IPS-20b (cell line): ENCODE data around the gene PNPO.
"Not testable (repeated sequence)": the region's sequence is repeated elsewhere in the genome, so short reads cannot be mapped to it uniquely, and the experiment has no call there.

ENCODE experiments used
- H3K27ac ChIP-seq: one replicate; pipeline ENCODE4 v1.5.1; 2013; ENCODE audit warnings: low read length
- H3K27me3 ChIP-seq: 2 replicates; pipeline ENCODE4 v1.6.1; 2013; ENCODE audit warnings: mild to moderate bottlenecking, low read length, inconsistent platforms; ENCODE audit not compliant: insufficient read depth
- H3K36me3 ChIP-seq: 2 replicates; pipeline ENCODE4 v1.6.1; 2013; ENCODE audit warnings: low read depth, mild to moderate bottlenecking, inconsistent platforms, low read length, moderate library complexity; ENCODE audit not compliant: insufficient read depth
- H3K4me1 ChIP-seq: 2 replicates; pipeline ENCODE4 v1.6.1; 2013; ENCODE audit warnings: mild to moderate bottlenecking, control low read depth, inconsistent platforms, low read length, moderate library complexity; ENCODE audit not compliant: insufficient read depth
- H3K4me3 ChIP-seq: 2 replicates; pipeline ENCODE4 v1.5.1; 2013; ENCODE audit warnings: mild to moderate bottlenecking, low read length, inconsistent platforms
- H3K9ac ChIP-seq: 2 replicates; pipeline ENCODE4 v1.6.1; 2013; ENCODE audit warnings: low read depth, mild to moderate bottlenecking, inconsistent platforms, low read length, moderate library complexity
- H3K9me3 ChIP-seq: 2 replicates; pipeline ENCODE4 v1.6.1; 2013; ENCODE audit warnings: mild to moderate bottlenecking, low read depth, low read length, inconsistent platforms; ENCODE audit not compliant: insufficient read depth

Gene PNPO

DNA sequence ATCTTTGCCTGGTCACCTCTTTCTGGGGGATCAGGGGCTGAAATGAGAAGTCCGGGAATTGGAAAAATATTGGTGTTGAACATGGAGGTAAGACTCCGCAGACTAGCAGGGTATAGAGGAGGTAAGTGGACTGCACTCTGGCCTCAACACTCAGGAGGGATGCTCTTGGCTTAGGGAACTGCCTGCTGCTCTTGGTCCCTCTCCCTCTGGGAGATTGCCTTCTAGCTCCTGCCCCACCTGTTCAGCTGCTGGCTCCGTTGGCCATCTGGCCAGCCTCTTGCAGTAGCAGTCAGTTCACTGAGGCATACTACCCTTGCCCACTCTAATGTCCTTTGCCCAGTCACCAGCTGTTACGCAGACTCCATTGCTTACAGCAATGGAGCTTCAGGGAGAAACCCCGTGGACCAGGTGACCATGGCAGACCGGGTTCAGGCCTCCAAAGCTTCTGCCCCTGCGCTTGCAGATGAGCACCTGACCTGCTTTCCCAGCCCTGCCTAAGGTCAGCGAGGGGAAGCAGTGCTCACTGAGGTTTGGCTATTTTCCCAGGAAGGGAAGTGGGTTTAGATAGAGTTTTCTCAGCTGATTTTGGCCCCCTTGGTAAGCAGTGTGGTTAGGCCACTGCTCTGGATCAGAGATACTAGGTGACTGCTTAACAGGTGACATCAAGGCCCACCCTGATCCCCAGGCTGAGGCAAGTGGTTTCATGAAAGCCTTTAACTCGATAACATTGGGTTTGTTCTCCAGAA lies 41.4 kb downstream of the PNPO start:
- peaks cover 10% of the 10 kb centered on the region for H3K4me1 ChIP-seq
- H3K4me3 ChIP-seq: no peak overlapping the region
- H3K36me3 ChIP-seq: peaks cover 62% of the 10 kb centered on the region
- H3K9me3 ChIP-seq: no peaks in the 10 kb centered on the region
- no peaks in the 10 kb centered on the region for H3K27me3 ChIP-seq
- no peak overlapping the region for H3K9ac ChIP-seq
- H3K27ac ChIP-seq: no peak overlapping the region

GRCh38 chr17:47983492-47984223 lies 42.3 kb downstream of the PNPO start:
- Histone ChIP-seq H3K9me3 (no peaks in the 10 kb centered on the region), H3K27me3 (no peaks in the 10 kb centered on the region), H3K27ac (no peak overlapping the region), H3K4me3 (no peak overlapping the region), H3K36me3 (peaks cover 58% of the 10 kb centered on the region), H3K9ac (no peak overlapping the region), H3K4me1 (peaks cover 12% of the 10 kb centered on the region)

- H3K4me1 ChIP-seq: peaks cover 18% of the 10 kb centered on the region; the same call in 1 of the 2 replicates
- peaks cover 30% of the 10 kb centered on the region for H3K36me3 ChIP-seq
- no peak overlapping the region for H3K4me3 ChIP-seq
- no peak overlapping the region for H3K9ac ChIP-seq
- H3K27me3 ChIP-seq: no peaks in the 10 kb centered on the region
- no peaks in the 10 kb centered on the region for H3K9me3 ChIP-seq
- no peak overlapping the region for H3K27ac ChIP-seq
Measured at GRCh38 chr17:47986520-47986919, 45.1 kb downstream of the PNPO start.

GRCh38 chr17:47987240-47987835 lies 46.0 kb downstream of the PNPO start:
- H3K27me3 ChIP-seq: no peaks in the 10 kb centered on the region

DNA sequence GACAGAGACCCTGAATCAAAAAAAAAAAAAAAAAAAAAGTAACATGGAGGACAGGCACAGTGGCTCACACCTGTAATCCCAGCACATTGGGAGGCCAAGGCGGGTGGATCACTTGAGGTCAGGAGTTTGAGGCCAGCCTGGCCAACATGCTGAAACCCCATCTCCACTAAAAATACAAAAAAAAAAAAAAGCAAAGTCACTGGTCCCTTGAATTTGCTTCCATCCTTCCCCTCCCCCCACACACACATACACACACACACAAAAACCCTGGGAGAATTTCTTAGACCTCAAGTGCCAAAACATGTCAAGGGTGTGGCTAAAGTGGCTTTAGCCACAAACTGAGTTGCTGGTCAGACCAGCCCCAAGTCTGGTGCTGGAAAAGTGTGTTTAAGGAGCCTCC lies 47.1 kb downstream of the PNPO start:
- H3K4me1 ChIP-seq: peaks cover 22% of the 10 kb centered on the region; the same call in 1 of the 2 replicates
- H3K9me3 ChIP-seq, H3K27me3 ChIP-seq, H3K27ac ChIP-seq, H3K9ac ChIP-seq, H3K4me3 ChIP-seq: not testable (repeated sequence)
- H3K36me3 ChIP-seq: peaks cover 10% of the 10 kb centered on the region; the same call in 1 of the 2 replicates

More at GRCh38 chr17:47987240-47987835, 46.0 kb downstream of the PNPO start:
- H3K27ac ChIP-seq: no peak overlapping the region
- no peak overlapping the region for H3K4me3 ChIP-seq
- no peak overlapping the region for H3K9ac ChIP-seq
- H3K36me3 ChIP-seq: peaks cover 21% of the 10 kb centered on the region
- H3K4me1 ChIP-seq: peaks cover 22% of the 10 kb centered on the region; the same call in 1 of the 2 replicates
- H3K9me3 ChIP-seq: no peaks in the 10 kb centered on the region

DNA sequence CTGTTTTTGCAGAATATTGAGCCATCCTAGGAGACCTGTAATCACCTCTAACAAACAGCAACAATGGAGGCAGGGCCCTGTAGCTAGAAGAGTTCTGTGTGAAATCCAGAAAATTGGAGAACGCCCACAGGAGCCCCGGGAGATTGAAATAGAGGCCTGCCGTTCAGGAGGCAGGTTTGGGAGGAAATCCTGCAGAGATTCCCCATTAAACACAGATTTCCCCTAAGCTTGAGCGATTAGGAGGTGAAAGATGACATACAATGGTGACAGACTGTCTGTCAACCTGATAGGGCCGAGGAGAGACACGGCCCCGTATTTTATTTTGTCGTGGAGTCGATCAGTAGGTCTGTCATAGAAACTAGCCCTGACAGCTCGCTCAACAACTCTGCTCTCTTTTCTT lies 47.8 kb downstream of the PNPO start:
- H3K9ac ChIP-seq: no peak overlapping the region
- no peak overlapping the region for H3K27ac ChIP-seq
- peaks cover 4% of the 10 kb centered on the region; the same call in 1 of the 2 replicates for H3K36me3 ChIP-seq
- no peak overlapping the region for H3K4me3 ChIP-seq
- no peaks in the 10 kb centered on the region for H3K9me3 ChIP-seq
- H3K27me3 ChIP-seq: no peaks in the 10 kb centered on the region
- peaks cover 22% of the 10 kb centered on the region; the same call in 1 of the 2 replicates for H3K4me1 ChIP-seq

DNA sequence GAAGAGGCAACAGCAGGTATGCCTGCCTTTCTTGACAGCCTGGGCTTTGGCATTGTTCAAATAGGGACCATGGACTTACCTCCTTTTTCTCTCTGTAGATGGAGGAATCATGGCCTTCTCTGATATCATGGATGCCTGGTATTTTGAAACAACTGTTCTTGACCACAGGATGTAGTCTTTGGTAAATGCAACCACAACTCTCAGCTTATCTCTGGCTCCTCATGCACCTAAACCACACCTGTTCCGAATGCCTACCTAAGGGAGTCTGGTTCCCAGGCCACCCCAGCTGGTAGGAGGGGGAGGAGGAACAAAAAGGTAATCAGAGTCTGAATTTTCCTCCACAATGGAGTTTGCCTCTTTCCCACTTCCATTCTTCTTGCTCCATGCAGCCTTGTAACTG lies 48.3 kb downstream of the PNPO start:
- Histone ChIP-seq H3K4me1 (peaks cover 24% of the 10 kb centered on the region; the same call in 1 of the 2 replicates), H3K27me3 (no peaks in the 10 kb centered on the region), H3K36me3 (no peaks in the 10 kb centered on the region), H3K9me3 (no peaks in the 10 kb centered on the region), H3K27ac (no peak overlapping the region), H3K9ac (no peak overlapping the region), H3K4me3 (no peak overlapping the region)

DNA sequence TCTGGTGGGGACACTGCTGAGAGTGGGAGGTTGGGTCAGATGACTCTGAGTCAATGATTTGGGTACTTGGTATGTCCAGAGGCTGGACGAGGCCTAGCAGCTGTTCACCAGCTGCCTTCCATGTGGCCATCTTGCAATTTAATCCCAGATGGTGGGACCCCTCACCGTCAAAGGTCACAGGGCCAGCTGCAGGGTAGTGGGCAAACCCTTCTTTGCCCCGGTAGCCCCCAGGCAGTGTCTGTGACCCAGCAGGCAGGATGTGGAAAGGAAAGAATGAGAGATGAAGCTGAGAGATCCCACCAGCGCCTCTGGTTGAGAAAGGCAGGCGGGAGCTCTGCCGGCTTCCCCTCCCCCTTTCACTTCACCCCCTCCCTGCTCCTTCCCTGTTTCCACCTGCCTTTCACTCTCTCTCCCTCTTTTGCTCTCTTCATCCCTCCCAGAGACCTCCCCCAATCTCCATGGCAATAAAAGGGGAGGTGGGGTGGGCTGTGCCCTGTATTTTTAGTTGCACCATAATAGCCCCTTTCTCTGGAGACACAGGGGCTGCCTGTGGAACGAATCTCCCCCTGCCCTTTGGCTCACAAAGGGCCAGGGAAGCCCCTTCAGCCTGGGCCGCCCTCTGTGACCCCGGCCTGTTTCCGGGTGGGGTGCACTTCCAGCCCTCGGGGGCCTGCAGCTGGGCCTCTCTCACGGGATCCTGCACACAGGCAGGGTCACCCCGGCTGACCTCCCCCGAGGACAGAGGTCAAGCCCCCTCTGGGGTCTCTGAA lies 49.8 kb downstream of the PNPO start:
- Histone ChIP-seq H3K9ac (peak overlapping the region; percentile 46; the same call in 1 of the 2 replicates), H3K4me1 (peaks cover 36% of the 10 kb centered on the region; the same call in 1 of the 2 replicates), H3K9me3 (no peaks in the 10 kb centered on the region)

GRCh38 chr17:47992216-47992615 lies 50.8 kb downstream of the PNPO start:
- no peak overlapping the region for H3K4me3 ChIP-seq
- H3K27ac ChIP-seq: peak overlapping the region; percentile 17
- no peaks in the 10 kb centered on the region for H3K27me3 ChIP-seq
- H3K4me1 ChIP-seq: peaks cover 30% of the 10 kb centered on the region; the same call in 1 of the 2 replicates
- no peaks in the 10 kb centered on the region for H3K36me3 ChIP-seq
- H3K9ac ChIP-seq: no peak overlapping the region
- H3K9me3 ChIP-seq: no peaks in the 10 kb centered on the region

More for the DNA sequence above, 49.8 kb downstream of the PNPO start:
- peak overlapping the region; percentile 34; the same call in 1 of the 2 replicates for H3K4me3 ChIP-seq
- no peaks in the 10 kb centered on the region for H3K27me3 ChIP-seq
- H3K36me3 ChIP-seq: no peaks in the 10 kb centered on the region
- peak overlapping the region; percentile 17 for H3K27ac ChIP-seq

DNA sequence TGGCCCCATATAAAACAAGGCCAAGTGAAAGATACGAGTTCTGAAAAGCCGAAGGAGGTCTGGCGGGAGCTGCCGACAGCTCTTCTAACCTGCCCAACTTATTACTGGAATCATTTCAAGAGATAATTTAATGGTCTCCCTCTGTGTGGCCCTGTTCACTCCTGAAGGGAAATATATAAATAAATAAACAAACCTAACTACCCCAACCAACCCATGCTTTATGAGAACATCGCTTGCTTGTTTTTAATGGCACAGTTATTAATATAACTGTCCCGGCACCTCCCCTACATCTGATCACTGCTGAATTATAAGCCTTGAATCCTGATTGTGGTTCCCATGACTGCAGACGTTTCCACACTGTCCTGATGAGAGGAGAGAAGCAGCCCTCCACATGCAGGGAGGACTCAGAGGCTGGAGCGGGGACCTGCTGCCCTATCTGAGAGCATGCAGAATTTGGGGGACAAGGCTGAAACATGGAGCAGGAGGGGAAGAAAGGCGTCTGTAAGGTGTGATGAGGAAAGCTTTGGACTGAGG lies 51.7 kb downstream of the PNPO start:
- H3K4me1 ChIP-seq: peaks cover 24% of the 10 kb centered on the region; the same call in 1 of the 2 replicates

GRCh38 chr17:47993964-47994363 lies 52.6 kb downstream of the PNPO start:
- H3K4me3 ChIP-seq: no peak overlapping the region
- no peak overlapping the region for H3K27ac ChIP-seq
- H3K4me1 ChIP-seq: peaks cover 24% of the 10 kb centered on the region; the same call in 1 of the 2 replicates
- no peaks in the 10 kb centered on the region for H3K27me3 ChIP-seq
- no peak overlapping the region for H3K9ac ChIP-seq
- no peaks in the 10 kb centered on the region for H3K9me3 ChIP-seq
- no peaks in the 10 kb centered on the region for H3K36me3 ChIP-seq

More for the DNA sequence above, 51.7 kb downstream of the PNPO start:
- H3K9me3 ChIP-seq: no peaks in the 10 kb centered on the region
- H3K4me3 ChIP-seq: no peak overlapping the region
- no peaks in the 10 kb centered on the region for H3K27me3 ChIP-seq
- H3K36me3 ChIP-seq: no peaks in the 10 kb centered on the region
- no peak overlapping the region for H3K27ac ChIP-seq
- H3K9ac ChIP-seq: no peak overlapping the region
